Measurements from ENCODE around the gene TLR1. TPM values are rescaled to one million over a fixed set of nuclear protein-coding genes. Genes with fewer than 3 reads are reported as not detected.

Gene TLR1
- polyA plus RNA-seq, 1 donor from 2014 or later = not detected

DNA sequence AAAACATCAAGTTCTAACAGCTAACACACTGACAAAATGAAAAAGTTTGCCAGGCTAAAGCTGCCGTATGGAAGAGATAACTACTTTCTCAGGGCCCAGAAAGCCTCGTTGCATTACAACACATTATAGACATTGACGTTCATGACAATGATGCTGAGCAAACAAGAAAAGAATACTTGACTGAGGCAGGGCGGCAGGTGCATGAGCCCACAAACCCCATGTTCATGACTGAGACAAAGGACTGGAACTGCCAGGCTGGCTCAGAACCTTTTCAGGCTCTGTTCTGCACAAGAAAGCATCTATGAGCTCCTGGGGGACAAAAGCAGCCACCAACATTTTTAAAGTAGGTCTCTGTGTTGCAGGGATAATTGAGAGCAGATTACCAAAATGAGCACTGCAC, 38.4 kb upstream of the TLR1 start:
- no peaks in the 10 kb centered on the region for H3K79me2 ChIP-seq (replicated peaks; ENCODE audit: insufficient read depth, low read length)
- H3K9me2 ChIP-seq (ENCODE audit: insufficient read depth, low read length) = no peaks in the 10 kb centered on the region
- H3K4me2 ChIP-seq (ENCODE audit: low read length) = no peak overlapping the region
- TF ChIP-seq TAF1 (IDR thresholded peaks at IDR 0.05; ENCODE audit: low read depth) = no peak
- TF ChIP-seq SMC3 (conservative IDR thresholded peaks at IDR 0.05; ENCODE audit: poor library complexity) = no peak
- TF ChIP-seq, protein P1, sequence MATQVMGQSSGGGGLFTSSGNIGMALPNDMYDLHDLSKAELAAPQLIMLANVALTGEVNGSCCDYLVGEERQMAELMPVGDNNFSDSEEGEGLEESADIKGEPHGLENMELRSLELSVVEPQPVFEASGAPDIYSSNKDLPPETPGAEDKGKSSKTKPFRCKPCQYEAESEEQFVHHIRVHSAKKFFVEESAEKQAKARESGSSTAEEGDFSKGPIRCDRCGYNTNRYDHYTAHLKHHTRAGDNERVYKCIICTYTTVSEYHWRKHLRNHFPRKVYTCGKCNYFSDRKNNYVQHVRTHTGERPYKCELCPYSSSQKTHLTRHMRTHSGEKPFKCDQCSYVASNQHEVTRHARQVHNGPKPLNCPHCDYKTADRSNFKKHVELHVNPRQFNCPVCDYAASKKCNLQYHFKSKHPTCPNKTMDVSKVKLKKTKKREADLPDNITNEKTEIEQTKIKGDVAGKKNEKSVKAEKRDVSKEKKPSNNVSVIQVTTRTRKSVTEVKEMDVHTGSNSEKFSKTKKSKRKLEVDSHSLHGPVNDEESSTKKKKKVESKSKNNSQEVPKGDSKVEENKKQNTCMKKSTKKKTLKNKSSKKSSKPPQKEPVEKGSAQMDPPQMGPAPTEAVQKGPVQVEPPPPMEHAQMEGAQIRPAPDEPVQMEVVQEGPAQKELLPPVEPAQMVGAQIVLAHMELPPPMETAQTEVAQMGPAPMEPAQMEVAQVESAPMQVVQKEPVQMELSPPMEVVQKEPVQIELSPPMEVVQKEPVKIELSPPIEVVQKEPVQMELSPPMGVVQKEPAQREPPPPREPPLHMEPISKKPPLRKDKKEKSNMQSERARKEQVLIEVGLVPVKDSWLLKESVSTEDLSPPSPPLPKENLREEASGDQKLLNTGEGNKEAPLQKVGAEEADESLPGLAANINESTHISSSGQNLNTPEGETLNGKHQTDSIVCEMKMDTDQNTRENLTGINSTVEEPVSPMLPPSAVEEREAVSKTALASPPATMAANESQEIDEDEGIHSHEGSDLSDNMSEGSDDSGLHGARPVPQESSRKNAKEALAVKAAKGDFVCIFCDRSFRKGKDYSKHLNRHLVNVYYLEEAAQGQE (IDR thresholded peaks at IDR 0.05; ENCODE audit: borderline replicate concordance) = no peak
- no peak for TF ChIP-seq EP300 (conservative IDR thresholded peaks at IDR 0.05; ENCODE audit: poor library complexity, severe bottlenecking)
- TF ChIP-seq EZH2 (IDR thresholded peaks at IDR 0.05; ENCODE audit: borderline replicate concordance, insufficient read depth, low read length, poor library complexity, severe bottlenecking) = no peak
- no peak for TF ChIP-seq POLR2AphosphoS5 (IDR thresholded peaks at IDR 0.05)
- TF ChIP-seq MXI1 (conservative IDR thresholded peaks at IDR 0.05; ENCODE audit: poor library complexity, severe bottlenecking) = no peak
- no peak for TF ChIP-seq RAD21 (conservative IDR thresholded peaks at IDR 0.05)
- TF ChIP-seq, protein P2, sequence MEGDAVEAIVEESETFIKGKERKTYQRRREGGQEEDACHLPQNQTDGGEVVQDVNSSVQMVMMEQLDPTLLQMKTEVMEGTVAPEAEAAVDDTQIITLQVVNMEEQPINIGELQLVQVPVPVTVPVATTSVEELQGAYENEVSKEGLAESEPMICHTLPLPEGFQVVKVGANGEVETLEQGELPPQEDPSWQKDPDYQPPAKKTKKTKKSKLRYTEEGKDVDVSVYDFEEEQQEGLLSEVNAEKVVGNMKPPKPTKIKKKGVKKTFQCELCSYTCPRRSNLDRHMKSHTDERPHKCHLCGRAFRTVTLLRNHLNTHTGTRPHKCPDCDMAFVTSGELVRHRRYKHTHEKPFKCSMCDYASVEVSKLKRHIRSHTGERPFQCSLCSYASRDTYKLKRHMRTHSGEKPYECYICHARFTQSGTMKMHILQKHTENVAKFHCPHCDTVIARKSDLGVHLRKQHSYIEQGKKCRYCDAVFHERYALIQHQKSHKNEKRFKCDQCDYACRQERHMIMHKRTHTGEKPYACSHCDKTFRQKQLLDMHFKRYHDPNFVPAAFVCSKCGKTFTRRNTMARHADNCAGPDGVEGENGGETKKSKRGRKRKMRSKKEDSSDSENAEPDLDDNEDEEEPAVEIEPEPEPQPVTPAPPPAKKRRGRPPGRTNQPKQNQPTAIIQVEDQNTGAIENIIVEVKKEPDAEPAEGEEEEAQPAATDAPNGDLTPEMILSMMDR (IDR thresholded peaks at IDR 0.05; ENCODE audit: poor library complexity, severe bottlenecking) = no peak
- H3F3A ChIP-seq (ENCODE audit: insufficient read depth, low read length, poor library complexity, severe bottlenecking) = no peaks in the 10 kb centered on the region
- H3K27ac ChIP-seq (ENCODE audit: low read length) = no peak overlapping the region
- H3K27me3 ChIP-seq (ENCODE audit: insufficient read depth, low read depth, low read length) = no peaks in the 10 kb centered on the region
- H3K9ac ChIP-seq (ENCODE audit: low read length) = no peak overlapping the region
- no peaks in the 10 kb centered on the region for H4K20me1 ChIP-seq (ENCODE audit: insufficient read depth)
- no peaks in the 10 kb centered on the region for H3K9me3 ChIP-seq (ENCODE audit: low read length)
- H3K4me3 ChIP-seq (ENCODE audit: low read length) = no peak overlapping the region
- H3K36me3 ChIP-seq (ENCODE audit: insufficient read depth, low read length) = no peaks in the 10 kb centered on the region
- no peak overlapping the region for H2AFZ ChIP-seq (ENCODE audit: low read depth, low read length)

DNA sequence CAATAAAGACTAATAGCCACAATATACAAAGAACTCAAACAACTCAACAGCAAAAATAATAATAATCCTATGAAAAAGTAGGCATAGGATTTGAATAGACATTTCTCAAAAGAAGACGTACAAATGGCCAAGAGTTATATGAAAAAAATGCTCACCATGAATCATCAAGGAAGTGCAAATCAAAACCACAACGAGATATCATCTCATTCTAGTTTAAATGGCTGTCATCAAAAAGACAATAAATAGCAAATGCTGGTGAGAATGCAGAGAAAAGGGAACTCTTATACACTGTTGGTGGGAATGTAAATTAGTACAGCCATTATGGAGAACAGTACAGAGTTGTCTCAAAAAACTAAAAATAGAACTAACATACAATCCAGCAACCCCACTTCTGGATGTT, 33.3 kb upstream of the TLR1 start:
- Histone ChIP-seq H3K9me3 (ENCODE audit: low read length) (no peaks in the 10 kb centered on the region), H3K9ac (ENCODE audit: low read length) (no peak overlapping the region), H3K36me3 (ENCODE audit: insufficient read depth, low read length) (no peaks in the 10 kb centered on the region), H3F3A (ENCODE audit: insufficient read depth, low read length, poor library complexity, severe bottlenecking) (no peaks in the 10 kb centered on the region), H4K20me1 (ENCODE audit: insufficient read depth) (no peaks in the 10 kb centered on the region), H3K4me2 (ENCODE audit: low read length) (no peak overlapping the region), H3K27ac (ENCODE audit: low read length) (no peak overlapping the region), H3K9me2 (ENCODE audit: insufficient read depth, low read length) (no peaks in the 10 kb centered on the region), H3K27me3 (ENCODE audit: insufficient read depth, low read depth, low read length) (no peaks in the 10 kb centered on the region), H3K79me2 (replicated peaks; ENCODE audit: insufficient read depth, low read length) (no peaks in the 10 kb centered on the region), H2AFZ (ENCODE audit: low read depth, low read length) (no peak overlapping the region), H3K4me3 (ENCODE audit: low read length) (no peak overlapping the region)
- TF ChIP-seq MXI1 (conservative IDR thresholded peaks at IDR 0.05; ENCODE audit: poor library complexity, severe bottlenecking) (no peak), POLR2AphosphoS5 (IDR thresholded peaks at IDR 0.05) (no peak)

DNA sequence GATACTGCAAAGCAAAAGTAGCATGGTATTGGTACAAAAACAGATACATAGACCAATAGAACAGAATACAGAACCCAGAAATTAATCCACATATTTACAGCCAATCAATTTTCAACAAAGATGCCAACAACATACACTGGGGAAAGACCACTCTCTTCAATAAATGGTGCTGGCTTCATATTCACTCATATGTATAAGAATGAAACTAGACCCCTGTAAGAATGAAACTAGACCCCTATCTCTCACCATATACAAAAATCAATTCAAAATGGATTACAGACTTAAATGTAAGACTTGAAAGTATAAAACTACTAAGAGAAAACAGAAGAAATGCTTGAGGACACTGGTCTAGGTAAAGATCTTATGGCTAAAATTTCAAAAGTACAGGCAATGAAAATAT, 32.7 kb upstream of the TLR1 start:
- H4K20me1 ChIP-seq (ENCODE audit: insufficient read depth) = no peaks in the 10 kb centered on the region
- no peaks in the 10 kb centered on the region for H3K79me2 ChIP-seq (replicated peaks; ENCODE audit: insufficient read depth, low read length)
- no peak overlapping the region for H3K4me2 ChIP-seq (ENCODE audit: low read length)
- TF ChIP-seq MXI1 (conservative IDR thresholded peaks at IDR 0.05; ENCODE audit: poor library complexity, severe bottlenecking) (no peak), EP300 (conservative IDR thresholded peaks at IDR 0.05; ENCODE audit: poor library complexity, severe bottlenecking) (no peak), TAF1 (IDR thresholded peaks at IDR 0.05; ENCODE audit: low read depth) (no peak), RAD21 (conservative IDR thresholded peaks at IDR 0.05) (no peak), POLR2AphosphoS5 (IDR thresholded peaks at IDR 0.05) (no peak), EZH2 (IDR thresholded peaks at IDR 0.05; ENCODE audit: borderline replicate concordance, insufficient read depth, low read length, poor library complexity, severe bottlenecking) (no peak)
- TF ChIP-seq, protein P1 (IDR thresholded peaks at IDR 0.05; ENCODE audit: borderline replicate concordance) = no peak
- H3K27me3 ChIP-seq (ENCODE audit: insufficient read depth, low read depth, low read length) = no peaks in the 10 kb centered on the region
- no peak overlapping the region for H3K27ac ChIP-seq (ENCODE audit: low read length)
- H3K9me3 ChIP-seq (ENCODE audit: low read length) = no peaks in the 10 kb centered on the region
- no peaks in the 10 kb centered on the region for H3K9me2 ChIP-seq (ENCODE audit: insufficient read depth, low read length)
- H3F3A ChIP-seq (ENCODE audit: insufficient read depth, low read length, poor library complexity, severe bottlenecking) = no peaks in the 10 kb centered on the region
- no peak overlapping the region for H3K4me3 ChIP-seq (ENCODE audit: low read length)
- no peak overlapping the region for H3K9ac ChIP-seq (ENCODE audit: low read length)
- no peaks in the 10 kb centered on the region for H3K36me3 ChIP-seq (ENCODE audit: insufficient read depth, low read length)
- no peak overlapping the region for H2AFZ ChIP-seq (ENCODE audit: low read depth, low read length)

Measured in neural cell (in vitro differentiated cells).